Stimulated activated CD4-positive, alpha-beta T cell treated with anti-CD3 and anti-CD28 coated beads, Interleukin-1b, Interleukin-23, amount 100 ng/mL, for 4 hours (primary cell): ENCODE results near the gene ZNF319.

Experiments used
- DNase-seq, 2 donors: peaks; one replicate each; pipeline ENCODE4 v3.0.0-alpha.2; 2020; ENCODE audit warnings: low read depth in 2 of 2

ZNF319 gene

GRCh38 chr16:57956270-57956808 is 44.1 kb downstream of the ZNF319 start:
- no peak for DNase-seq

DNA sequence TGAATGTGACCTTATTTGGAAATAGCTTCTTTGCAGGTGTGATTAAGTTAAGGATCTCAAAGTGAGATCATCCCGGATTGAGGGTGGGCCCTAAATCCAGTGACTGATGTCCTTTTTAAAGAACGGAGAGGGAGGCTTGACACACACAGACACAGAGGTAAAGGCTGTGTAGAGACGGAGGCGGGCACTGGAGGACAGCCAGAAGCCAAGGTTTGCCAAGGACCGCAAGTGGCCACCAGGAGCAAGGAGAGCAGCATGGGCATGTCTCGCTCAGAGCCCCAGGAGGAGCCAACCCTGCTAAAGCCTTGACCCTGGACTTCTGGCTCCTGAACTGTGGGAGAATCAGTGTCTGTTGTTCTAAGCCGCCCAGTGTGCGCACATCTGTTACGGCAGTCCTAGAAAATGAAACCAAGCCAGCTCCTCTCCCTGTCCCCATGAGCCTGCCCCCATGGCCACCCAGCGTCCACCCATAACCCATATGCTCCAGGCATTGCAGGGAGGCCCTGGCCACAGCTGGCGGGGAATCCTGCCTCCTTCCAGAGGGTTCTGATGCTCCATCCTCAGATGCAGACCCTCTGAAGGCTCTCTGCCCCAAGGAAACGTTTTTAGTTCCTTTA is 44.8 kb downstream of the ZNF319 start:
- DNase-seq: no peak

GRCh38 chr16:57953857-57954256 is 46.6 kb downstream of the ZNF319 start:
- no peak for DNase-seq

GRCh38 chr16:57952909-57953308 is 47.6 kb downstream of the ZNF319 start:
- DNase-seq: no peak

- no peak for DNase-seq
Measured at GRCh38 chr16:57951204-57951960, 49.1 kb downstream of the ZNF319 start.

DNA sequence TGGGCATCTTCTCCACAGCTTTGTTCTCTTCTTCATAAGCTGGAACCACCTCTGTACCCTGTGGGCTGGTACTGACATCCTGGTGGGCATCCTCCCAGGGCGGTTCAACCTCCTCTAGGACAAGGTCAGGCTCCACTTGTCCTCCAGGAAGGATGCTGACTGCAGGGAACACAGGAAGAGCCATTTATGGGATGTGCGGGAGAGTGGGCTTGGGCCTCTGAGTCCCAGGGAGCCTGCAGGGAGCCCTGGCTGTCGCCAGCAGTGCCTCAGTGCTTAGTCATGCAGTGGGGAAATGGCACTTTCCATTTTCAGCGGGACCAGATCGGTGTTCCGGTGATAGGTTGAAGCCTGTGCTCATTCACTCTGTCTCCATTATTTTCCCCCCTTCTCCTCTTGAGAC is 50.1 kb downstream of the ZNF319 start:
- DNase-seq: no peak

- DNase-seq: no peak
Measured at GRCh38 chr16:57949595-57950238, 50.8 kb downstream of the ZNF319 start.

GRCh38 chr16:57949013-57949412 is 51.5 kb downstream of the ZNF319 start:
- no peak for DNase-seq

- no peak for DNase-seq
Measured at GRCh38 chr16:57948027-57948426, 52.4 kb downstream of the ZNF319 start.

GRCh38 chr16:57947261-57947660 is 53.2 kb downstream of the ZNF319 start:
- no peak for DNase-seq

GRCh38 chr16:57946181-57946801 is 54.2 kb downstream of the ZNF319 start:
- no peak for DNase-seq

DNA sequence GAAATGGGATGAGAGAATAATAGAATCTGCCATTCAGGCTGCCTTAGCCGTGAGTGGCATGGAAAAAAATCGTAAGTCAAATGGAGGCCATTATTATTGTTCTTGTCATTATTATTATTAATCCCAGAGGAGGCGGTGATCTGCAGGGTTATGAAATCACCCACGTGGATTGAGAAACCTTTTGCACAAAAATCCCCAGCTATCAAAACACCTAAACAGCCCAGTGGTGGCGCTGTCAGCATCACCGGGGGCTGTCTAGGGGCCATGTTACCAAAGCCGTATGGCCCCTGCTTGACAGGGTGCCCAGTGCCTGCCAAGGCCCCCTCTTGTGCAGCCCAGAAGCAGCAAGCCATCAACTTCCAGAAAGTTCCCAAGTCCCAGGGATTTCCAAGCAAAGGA is 54.7 kb downstream of the ZNF319 start:
- DNase-seq: no peak

DNA sequence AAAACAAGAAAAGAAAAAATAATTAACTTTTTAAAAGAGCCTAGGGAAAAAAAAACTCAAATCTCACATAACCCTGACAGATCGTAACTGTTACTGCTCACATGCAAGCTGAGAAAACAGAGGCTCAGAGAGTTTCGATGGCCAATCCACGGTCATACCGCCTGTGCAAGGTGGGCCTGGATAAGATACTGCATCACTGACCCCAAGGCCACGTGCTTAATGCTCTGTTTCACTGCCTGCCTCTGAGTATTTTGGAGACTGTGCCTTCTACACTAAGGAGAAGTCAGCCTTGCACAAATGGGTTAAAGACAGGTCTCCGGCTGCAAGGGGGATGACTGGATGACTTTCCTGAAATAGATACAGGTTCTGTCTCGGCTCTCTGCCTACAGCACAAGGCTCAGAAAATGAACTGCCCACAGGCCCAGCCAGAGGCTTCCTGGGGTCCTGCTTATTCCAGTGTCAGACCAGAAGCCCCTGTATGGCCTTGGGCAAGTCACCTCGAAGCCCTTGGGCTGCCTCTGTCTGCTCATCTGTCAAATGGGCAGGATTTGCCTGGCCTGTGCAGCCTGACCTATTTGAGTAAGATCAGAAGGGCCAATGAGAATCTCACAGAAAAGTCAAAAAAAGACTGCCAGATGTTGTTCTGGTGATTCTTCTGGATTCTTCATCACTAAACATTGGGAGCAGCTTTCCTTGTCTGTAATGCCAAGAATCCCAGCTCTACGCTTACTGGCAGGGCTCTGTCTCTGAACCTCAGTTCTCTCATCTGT is 55.3 kb downstream of the ZNF319 start:
- no peak for DNase-seq
